ENCODE results near the gene DRAP1. TPM values are rescaled to one million over a fixed set of nuclear protein-coding genes. Genes with fewer than 3 reads are reported as not detected.
A peak's percentile ranks its signal among the peaks of the same experiment; 100 is the strongest.

The DRAP1 gene
- total RNA-seq, 1 donor from 2014 or later, result 110 TPM

DNA sequence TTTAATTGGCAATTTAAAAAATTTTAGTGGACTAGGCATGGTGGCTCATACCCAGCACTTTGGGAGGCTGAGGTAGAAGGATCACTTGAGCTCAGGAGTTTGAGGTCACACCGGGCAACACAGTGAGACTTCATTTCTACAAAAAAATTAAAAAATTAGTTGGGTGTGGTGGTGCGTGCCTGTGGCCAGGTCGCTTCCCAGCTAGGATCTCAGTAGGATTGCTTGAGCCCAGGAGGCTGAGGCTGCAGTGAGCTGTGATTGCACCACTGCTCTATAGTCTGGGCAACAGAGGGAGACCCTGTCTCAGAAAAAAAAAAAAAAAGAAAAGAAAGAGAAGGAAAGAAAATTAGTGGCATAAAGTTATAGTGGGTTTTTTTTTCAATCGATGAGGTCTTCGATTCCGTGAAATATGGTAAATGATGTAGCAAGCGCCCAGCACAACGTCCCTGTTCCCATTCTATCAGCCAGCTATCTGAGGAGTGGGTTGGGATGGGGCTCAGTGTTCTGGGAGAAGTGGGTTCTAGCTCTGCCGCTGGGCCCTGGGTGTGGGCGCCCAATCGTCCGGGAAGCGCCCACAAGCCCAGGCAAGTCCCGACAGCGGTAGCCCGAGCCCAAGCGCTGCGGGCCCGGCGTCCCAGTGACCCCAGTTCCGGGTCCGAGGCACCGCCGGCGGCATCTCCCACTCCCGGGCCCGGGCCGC lies 20.4 kb upstream of the DRAP1 start:
- no peak for DNase-seq (ENCODE audit: missing footprints)
- ATAC-seq, result no peak
- intact Hi-C loops (cut with DNase I), result no loop called here

DNA sequence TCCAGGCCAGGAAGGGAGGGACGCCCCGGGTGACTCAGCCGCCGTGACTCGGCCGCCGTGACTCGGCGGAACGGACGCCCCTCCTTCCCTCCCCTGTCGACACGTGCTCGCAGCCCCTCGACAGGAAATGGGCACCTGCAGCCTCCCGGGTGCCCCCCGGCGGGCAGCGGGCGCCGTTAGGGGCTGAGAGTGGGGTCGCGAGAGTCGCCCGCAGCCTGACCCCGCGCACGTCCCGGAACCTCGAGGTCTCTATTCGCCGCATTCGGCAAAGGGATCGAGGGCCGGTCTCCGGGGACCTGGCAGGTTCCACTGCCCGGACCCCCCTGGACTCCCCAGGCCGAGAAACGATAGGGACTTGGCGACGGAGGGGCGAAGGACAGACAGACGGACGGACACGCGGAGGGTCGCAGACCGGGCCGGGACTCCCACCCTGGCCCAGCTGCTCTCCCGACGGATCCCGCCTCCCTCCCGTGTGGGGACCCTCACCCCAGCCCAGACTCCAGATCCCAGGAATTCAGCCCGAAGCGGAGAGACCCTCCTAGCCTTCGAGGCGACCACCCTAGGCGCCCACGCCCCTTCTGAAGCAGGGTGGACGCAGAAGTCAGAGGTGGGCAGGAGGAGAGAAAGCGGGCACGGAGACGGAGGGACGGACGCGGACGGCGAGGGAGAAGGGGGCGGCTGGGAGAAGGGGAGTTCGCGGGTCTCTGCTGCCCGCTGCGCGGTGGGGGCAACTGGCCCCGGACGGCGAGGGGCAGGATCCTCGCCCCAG lies 19.7 kb upstream of the DRAP1 start:
- ATAC-seq (no peak), DNase-seq (ENCODE audit: missing footprints) (peak; percentile 83)
- intact Hi-C loops (cut with DNase I), result no loop called here

DNA sequence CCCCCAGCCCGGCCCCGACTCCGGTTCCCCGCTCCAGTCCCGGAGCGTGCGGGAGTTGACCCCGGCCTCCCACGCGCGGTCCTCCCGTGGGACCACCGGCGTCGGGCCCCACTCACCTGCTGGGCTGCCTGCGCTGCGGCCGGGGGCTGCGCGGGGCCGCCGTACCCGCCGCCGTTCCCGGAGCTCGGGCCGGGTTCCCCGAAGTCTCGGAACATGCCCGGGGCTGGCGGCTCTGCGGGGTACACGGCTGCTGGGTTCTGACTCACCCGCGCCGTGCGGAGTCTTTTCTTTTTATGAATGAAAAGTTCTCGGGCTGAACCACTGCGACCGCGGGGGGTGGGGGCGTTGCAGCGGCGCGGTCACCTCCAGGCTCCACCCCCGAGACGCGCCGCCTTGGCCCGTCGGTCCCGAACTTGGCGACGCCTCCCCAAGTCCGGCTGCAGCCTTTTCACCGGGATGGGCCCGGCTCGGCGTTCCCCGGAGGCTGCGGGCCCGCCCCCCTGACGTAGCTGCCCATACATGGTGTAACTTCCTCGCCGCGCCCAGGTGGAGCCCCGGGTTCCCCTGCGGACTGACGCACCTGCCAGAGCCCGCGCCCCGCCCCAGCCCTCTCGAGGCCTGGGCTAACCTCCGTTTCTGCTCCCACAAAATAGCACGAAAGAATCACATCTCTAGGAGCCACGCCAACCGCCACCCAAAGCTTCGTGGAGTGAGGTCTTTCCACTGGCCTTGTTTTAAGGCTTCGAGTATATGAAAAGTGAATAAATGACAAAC lies 18.9 kb upstream of the DRAP1 start, which contains the start of gene FOSL1:
FOSL1 (minus strand) TSS at position 264 of the 774 bp plus-strand sequence; CDS start at position 215, 49 bp downstream.
- DNase-seq (ENCODE audit: missing footprints) (peak; percentile 91), ATAC-seq (peak; percentile 90)
- intact Hi-C loops (cut with DNase I), result no loop called here

DNA sequence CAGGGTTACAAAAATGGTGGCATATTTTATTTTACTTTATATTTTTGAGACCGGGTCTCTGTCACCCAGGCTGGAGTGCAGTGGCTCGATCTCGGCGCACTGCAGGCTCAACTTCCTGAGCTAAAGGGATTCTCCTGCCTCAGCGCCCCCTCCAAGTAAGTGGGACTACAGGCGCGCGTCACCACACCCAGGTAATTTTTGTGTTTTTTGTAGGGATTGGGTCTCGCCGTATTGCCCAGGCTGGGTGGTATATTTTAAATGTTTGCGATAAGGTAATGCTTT lies 18.4 kb upstream of the DRAP1 start:
- intact Hi-C loops (cut with DNase I), result no loop called here
- no peak for ATAC-seq
- no peak for DNase-seq (ENCODE audit: missing footprints)

DNA sequence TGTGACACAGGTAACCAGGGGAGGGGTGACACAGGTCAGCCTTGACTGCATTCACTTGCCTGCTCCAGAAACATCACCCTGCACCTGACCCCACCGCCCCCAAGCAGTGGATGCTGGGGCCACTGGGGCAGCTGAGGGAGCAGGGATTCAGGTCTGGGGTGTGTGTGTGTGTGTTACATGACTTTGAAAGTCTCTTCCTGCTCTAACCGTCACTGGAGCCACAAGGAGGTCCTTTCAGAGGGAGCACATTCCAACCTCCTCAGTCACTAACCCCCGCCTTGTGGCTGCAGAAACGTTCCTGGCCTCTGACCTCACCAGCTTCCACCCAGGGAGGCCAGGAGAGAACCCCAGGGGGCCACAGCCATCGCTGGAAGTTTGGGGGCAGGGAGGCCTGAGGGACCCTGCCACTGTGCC lies 16.2 kb upstream of the DRAP1 start:
- DNase-seq (ENCODE audit: missing footprints) (no peak), ATAC-seq (no peak)
- intact Hi-C loops (cut with DNase I), result no loop called here

DNA sequence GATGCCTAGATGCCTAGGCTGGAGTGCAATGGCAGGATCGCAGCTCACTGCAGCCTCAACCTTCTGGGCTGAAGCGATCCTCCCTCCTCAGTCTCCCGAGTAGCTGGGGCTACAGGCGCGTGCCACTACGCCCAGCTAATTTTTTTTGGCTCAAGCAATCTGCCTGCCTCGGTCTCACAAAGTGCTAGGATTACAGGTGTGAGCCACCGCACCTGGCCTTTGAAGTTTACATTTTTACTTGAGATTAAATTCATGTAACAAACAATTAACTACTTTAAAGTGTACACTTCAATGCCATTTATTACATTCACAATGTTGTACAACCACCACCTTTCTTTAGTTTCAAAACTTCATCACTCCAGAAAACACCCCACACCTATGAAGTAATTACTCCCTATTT lies 15.5 kb upstream of the DRAP1 start:
- ATAC-seq, result no peak
- intact Hi-C loops (cut with DNase I), result no loop called here
- no peak for DNase-seq (ENCODE audit: missing footprints)

DNA sequence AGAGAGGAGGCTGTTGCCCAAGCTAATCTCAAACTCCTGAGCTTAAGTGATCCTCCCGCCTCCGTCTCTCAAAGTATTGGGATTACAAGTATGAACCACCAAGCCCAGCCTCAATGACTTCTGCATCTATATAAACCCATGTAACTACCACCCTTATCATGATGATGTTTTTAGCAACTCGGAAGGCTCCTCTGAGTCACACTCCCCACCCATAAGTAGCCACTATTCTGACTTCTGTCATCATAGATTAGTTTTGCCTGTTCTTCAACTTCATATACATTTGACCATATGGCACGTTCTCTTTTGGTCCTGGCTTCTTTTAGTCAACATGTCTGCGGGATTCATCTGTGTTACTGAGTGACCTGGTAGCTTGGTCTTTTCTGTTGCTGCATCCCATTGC lies 12.6 kb upstream of the DRAP1 start:
- intact Hi-C loops (cut with DNase I), result no loop called here
- DNase-seq (ENCODE audit: missing footprints) (no peak), ATAC-seq (no peak)

DNA sequence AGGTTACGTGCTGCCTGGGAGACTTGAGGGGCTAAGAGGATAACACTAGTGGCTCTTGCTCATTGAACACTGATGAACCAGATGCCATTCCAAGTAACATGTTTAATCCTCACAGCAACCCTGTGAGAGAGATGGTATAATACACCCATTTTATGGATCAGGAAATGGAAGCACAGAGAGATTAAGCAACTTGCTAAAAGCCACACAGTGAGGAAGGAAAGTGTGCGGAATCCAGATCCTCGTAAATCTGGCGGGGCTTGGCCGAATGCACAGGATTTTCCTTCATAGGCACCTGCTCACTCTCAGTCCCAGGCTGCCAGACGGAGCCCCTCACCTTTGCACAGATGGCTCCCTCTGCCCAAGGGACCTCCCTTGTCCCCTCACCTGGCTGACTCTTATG lies 11.3 kb upstream of the DRAP1 start:
- intact Hi-C loops (cut with DNase I), result no loop called here
- DNase-seq (ENCODE audit: missing footprints) (peak; percentile 22), ATAC-seq (no peak)

DNA sequence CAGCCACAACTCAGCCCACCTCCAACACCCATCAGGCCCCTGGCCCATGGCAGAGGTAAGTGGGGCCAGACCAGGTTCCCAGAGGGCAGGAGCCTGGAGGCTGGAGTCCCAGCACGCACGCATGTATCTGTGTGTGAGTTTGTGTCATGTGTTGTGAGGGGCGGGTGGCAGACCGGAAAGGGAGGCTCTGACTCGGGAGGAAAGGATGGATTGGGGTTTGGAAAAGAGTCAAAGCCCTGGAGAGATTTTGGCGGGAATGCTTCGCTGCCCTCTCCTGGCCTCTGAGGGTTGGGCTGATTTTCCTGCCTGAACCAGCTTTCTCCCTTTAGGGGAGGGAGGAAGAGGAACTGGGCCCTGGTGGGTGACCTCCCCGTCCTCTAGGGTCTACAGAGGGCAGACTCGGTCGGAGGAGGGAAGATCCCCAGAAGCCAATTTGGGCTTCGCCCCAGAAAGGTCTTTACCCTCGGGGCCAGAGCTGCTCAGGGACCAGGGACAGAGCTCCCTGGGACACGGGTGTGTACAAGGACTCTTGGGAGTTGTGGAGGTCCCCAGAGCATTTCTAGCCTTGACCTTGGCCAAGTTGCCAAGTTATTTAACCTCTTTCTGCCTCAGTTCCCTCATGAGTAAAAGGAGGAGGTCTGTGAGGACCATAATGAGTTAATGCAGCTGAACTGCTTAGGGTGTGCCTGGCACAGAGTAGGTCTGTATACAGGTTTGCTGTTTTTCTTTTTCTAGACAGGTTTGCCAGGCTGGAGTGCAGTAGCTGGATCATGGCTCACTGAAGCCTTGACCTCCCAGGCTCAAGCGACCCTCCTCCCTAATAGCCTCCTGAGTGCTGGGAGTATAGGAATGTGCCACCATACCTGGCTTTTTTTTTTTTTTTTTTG lies 7.3 kb upstream of the DRAP1 start:
- ATAC-seq (peak; percentile 37), DNase-seq (ENCODE audit: missing footprints) (no peak)
- intact Hi-C loops (cut with DNase I), result no loop called here

DNA sequence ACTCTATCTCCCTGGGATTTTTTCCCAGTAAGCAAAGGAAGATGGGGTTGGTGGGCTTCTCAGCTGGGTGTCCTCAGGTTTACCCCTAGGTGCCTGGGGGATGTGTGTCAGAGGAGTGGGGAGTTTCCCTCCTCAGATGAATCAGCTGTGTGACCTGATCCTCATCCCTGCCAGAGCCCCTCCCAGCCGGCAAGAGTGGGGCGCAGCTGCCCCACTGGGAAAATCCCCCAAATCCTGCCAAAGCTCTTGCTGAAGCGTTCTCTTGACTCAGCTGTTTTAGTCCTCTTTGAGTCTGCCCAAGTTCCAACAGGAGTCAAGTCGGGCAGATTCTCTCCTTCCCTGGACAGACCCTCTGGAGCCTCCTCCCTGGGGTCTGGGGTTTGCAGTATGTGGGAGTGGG lies 6.4 kb upstream of the DRAP1 start:
- ATAC-seq (no peak), DNase-seq (ENCODE audit: missing footprints) (no peak)
- intact Hi-C loops (cut with DNase I), result no loop called here

DNA sequence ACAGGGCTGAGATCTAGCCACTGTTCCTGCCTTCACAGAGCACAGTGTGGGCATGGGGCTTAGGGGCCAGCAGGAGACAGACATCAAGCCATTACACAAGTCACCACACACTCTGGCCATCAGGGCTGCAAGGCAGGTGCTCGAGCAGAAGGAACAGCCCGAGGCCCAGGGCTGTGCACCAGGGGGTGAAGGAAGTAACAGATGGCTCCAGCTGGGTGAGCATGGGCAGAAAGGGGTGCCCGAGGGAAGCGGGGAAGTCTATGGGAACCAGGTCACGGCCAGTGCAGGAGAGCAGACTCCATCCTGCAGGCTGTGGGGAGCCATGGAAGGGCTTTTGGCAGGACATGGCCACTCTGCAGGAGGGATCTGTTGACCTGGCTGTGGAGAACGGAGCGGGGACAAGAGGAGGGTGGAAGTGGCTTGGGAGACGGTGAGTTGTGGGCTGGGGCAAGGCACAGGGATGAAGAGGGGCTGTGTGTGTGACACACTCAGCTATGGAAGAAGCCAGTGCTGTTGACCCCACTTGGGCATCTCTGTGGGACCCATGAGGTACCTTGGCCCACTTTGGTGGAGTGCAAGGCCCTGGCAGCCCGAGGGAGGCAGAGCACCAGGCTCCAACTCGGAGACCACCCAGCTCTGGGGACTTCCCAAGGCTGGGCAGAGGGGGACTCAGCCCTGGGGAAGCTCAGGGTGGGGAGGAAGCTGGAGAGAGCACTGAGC lies 4.0 kb upstream of the DRAP1 start:
- ATAC-seq, result no peak
- intact Hi-C loops (cut with DNase I), result no loop called here
- DNase-seq (ENCODE audit: missing footprints), result no peak

DNA sequence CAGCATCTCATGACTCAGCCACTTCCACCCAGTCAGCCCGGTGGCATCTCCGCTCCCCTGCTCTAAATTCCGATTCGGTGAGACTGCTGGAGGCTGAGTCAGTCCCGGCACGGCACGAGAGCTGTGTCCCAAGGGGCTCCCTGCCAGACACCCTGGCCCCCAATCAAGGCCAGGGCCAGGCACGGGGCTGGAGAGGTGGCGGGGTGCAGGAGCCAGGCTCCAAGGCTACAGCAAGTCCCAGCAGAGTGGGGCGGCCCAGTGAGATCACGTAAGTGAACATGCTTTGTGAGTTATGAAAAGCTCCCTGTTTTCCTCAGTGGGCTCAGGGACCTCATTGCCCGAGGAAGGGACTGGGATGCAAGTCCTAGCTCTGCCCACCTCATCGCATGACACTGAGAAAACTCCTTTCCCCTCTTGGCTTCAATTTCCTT lies 3.4 kb upstream of the DRAP1 start:
- intact Hi-C loops (cut with DNase I), result loop anchor here (1.0 kb wide), 1 partner anchor 26 kb away; the partner anchor contains the start of gene CCDC85B
- DNase-seq (ENCODE audit: missing footprints) (peak; percentile 71), ATAC-seq (peak; percentile 23)

DNA sequence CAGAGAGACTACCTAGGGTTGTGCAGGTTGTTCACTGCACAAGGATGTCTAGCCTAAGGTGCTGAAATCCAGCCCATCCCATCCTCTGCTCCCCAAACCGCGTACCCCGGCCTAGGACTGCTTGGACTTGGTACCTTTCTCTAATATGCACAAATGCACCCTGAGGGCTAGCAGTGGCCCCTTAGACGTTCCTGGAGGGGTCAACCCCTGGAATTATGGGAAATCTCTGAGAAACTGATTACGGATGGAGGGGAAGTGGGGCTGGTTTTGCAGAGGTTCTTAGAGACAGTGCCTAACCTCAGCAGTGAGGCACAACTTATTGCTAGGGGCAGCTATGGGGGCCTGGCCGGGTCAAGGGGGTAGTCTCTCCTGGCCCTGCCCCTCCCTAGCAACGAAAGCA lies 2.8 kb upstream of the DRAP1 start:
- intact Hi-C loops (cut with DNase I), result loop anchor here (1.0 kb wide), 1 partner anchor 26 kb away; the partner anchor contains the start of gene CCDC85B
- ATAC-seq (no peak), DNase-seq (ENCODE audit: missing footprints) (no peak)

DNA sequence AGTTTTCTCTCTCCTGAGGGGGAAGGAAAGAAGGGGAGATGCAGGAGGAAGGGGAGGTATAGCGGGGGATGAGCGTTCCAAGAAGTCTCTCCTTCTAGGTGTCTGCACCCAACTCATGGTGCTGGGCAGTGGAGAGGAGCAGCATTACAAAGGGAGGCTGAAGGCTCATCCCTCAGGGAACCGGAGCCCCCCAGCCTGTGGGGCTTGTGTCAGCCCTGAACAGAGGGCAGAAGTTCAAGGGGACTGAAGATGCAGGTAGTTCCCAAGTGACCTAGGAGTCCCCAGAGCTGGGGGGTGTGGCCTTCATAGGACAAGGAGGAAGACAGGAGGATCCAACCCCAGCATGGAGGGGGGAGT lies 2.2 kb upstream of the DRAP1 start:
- intact Hi-C loops (cut with DNase I), result no loop called here
- ATAC-seq, result no peak
- no peak for DNase-seq (ENCODE audit: missing footprints)

DNA sequence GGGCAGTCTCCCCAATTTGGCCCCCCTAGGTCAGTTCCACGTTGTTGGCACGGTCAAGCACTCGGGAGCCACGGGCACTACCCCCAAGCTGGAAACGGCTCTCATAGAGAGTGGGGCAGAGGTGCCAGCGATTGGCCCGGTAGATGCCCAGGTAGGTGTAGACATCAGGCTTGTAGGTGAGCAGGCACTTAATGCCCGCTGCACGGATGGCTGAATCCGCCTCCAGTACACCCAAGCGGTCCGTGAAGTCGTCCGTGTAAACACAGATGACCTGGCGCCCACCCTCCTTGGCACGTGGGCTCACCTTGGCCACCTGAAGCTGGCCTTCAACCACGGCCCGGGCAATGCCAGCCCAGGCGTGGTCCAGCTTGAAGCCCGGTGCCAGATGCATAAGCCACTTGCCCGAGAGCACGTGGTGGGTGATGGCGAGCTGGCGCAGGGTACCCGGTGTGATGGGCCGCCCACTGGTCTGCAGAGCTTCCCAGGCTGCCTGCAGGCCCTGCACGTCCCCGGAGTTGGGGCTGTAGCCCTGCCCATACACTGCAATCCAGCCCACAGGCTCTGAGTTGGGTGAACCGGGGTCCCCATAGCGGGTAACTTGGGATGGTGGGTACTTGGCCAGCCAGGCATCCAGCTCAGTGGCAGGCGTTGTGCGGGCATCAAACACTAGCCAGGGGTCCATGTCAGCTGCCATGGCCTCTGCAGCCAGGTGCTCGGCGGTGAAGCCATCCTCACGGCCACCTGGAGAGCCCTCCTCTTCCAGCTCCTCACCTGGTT lies 1.6 kb upstream of the DRAP1 start:
- intact Hi-C loops (cut with DNase I), result loop anchor here (2.0 kb wide), 1 partner anchor 59 kb away; the partner anchor contains the start of gene CFL1
- DNase-seq (ENCODE audit: missing footprints) (no peak), ATAC-seq (no peak)

DNA sequence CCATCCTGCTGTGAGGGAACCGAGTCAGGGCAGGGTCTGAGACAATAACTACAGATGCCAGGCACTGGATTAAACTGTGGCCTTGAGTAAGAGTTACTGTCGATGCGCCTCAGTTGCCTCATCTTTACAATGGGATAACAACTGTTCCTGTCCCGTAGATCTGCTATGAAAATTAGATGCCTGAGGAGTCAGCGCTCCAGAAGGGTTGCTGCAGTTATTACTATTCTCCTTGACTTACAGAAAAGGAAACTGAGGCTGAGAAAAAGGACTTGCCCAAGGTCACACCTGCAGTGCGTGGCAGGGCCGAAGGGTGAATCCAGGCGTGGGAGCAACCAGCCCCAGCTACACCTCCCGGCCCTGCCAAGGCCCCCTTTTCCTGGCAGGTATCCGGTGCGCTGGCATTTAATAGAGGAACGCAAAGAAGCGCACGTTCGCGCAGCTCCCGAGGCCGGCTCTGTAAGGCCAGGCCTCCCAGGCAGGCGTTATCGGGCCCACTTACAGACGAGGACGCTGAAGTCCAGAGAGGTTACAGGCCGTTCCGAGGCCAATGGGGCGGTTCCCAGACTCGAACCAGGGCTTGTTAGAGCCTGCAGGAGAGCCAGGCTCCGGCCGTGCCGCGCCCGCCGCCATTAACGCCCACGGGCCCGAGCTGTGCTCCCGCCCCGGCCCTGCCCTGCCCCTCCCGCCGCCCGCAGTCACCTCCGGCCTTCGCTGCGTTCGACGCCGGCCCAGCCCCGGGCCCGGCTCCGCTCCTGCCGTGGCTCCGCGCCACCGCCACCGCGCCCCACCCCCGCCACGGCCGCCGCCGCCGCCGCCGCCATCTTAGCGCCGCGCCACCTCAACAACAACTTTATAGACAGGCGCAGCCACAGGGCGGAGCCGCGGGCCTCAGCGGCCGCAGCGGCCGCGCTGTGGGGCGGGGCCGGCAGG lies 750 bp upstream of the DRAP1 start, which contains the start of gene C11orf68:
C11orf68 (minus strand) TSS at position 852 of the 930 bp plus-strand sequence; CDS start at position 821, 31 bp downstream.
- intact Hi-C loops (cut with DNase I), result loop anchor here (1.0 to 2.0 kb wide), 3 partner anchors 30 to 60 kb away; partner anchors contain the start of genes CFL1, FIBP and SART1
- DNase-seq (ENCODE audit: missing footprints) (no peak), ATAC-seq (no peak)

Measured in Right ventricle myocardium inferior (tissue), 1 donor.